ENCODE data around the gene FAM174C. TPM values are rescaled to one million over a fixed set of nuclear protein-coding genes. Genes with fewer than 3 reads are reported as not detected.

FAM174C gene
- 10 to 100 TPM; 14.2 to 42.2 (median 21.8) TPM for total RNA-seq

DNA sequence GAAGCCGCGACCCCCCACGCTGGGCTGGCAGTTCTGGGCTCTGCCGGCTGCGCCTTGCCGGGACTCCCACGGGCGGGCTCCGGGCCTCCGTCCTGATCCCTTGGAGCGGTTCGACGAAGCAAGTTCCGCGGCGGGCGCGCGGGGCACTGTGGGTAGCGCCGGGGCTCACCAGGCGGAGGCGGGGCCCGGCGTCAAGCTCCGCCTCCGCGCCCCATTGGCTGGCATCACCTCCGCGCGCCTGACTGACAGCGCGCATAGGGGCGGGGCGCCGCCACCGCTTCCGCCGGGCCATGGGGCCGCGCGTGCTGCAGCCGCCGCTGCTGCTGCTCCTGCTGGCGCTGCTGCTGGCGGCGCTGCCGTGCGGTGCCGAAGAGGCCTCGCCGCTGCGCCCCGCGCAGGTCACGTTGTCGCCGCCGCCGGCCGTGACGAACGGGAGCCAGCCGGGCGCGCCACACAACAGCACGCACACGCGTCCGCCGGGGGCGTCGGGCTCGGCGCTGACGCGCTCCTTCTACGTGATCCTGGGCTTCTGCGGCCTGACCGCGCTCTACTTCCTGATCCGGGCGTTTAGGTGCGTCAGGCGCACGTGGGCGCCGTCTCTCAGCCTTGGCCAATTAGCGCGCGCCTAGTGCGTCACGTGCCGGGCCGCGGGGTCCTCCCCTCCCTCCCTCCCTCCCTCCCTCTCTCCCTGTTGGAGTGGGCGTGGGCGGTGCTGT lies at the start of gene FAM174C:
FAM174C (plus strand) TSS at position 271 of the 716 bp plus-strand sequence; CDS start at position 291, 20 bp downstream.
- ATAC-seq: peak; percentile 92
- peak within 1 kb of the TSS; percentile 71 to 100 (median 96) for H3K27ac ChIP-seq
- peak within 1 kb of the TSS; percentile 35 to 72 for H3K4me3 ChIP-seq
- H3K27me3 ChIP-seq: no peaks in the 10 kb centered on the region
- peak; percentile 70 for TF ChIP-seq POLR2AphosphoS5 (IDR thresholded peaks at IDR 0.05)
- TF ChIP-seq, protein P1, sequence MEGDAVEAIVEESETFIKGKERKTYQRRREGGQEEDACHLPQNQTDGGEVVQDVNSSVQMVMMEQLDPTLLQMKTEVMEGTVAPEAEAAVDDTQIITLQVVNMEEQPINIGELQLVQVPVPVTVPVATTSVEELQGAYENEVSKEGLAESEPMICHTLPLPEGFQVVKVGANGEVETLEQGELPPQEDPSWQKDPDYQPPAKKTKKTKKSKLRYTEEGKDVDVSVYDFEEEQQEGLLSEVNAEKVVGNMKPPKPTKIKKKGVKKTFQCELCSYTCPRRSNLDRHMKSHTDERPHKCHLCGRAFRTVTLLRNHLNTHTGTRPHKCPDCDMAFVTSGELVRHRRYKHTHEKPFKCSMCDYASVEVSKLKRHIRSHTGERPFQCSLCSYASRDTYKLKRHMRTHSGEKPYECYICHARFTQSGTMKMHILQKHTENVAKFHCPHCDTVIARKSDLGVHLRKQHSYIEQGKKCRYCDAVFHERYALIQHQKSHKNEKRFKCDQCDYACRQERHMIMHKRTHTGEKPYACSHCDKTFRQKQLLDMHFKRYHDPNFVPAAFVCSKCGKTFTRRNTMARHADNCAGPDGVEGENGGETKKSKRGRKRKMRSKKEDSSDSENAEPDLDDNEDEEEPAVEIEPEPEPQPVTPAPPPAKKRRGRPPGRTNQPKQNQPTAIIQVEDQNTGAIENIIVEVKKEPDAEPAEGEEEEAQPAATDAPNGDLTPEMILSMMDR (IDR thresholded peaks at IDR 0.05): peak in 2 of 4 experiments; percentile 25 to 34
- TF ChIP-seq POLR2A (IDR thresholded peaks at IDR 0.05): peak; percentile 60 to 77
- no peak for TF ChIP-seq EP300 (IDR thresholded peaks at IDR 0.05)
- WGBS, 2 donors (ENCODE audit: low coverage in 1 of 2): no CpG with 5 or more reads among the region's 98 CpGs
- no peaks in the 10 kb centered on the region for H3K9me3 ChIP-seq
- H3K4me1 ChIP-seq: peaks cover 3 to 75% (median 53%) of the 10 kb centered on the region in 3 donors
- peaks cover 0 to 73% of the 10 kb centered on the region in 2 donors for H3K36me3 ChIP-seq

DNA sequence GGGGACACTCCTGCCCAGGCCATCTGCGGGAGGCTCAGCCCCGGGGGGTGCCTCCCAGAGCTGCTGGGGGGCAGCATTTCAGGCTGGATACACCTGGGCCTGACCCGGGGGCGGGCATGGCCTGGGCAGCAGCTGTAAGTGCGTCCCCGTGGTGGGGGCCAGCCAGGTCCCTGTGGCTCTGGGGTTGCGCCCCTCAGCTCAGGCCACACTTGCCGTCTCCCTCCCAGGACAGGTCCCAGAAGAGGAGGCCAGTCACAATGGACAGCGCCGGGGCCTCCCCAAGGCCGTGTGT lies 49.2 kb upstream of the FAM174C start:
- Histone ChIP-seq H3K27me3 (no peaks in the 10 kb centered on the region), H3K36me3 (peaks cover 0 to 72% of the 10 kb centered on the region in 2 donors), H3K9me3 (no peaks in the 10 kb centered on the region), H3K4me1 (peaks cover 0 to 26% (median 8%) of the 10 kb centered on the region in 3 donors), H3K27ac (no peak overlapping the region), H3K4me3 (no peak overlapping the region)
- ATAC-seq: no peak
- no CpG with 5 or more reads among the region's 11 CpGs for WGBS, 2 donors (ENCODE audit: low coverage in 1 of 2)
- TF ChIP-seq, protein P1 (IDR thresholded peaks at IDR 0.05): no peak
- no peak for TF ChIP-seq EP300 (IDR thresholded peaks at IDR 0.05)
- TF ChIP-seq POLR2A (IDR thresholded peaks at IDR 0.05): no peak
- no peak for TF ChIP-seq POLR2AphosphoS5 (IDR thresholded peaks at IDR 0.05)

DNA sequence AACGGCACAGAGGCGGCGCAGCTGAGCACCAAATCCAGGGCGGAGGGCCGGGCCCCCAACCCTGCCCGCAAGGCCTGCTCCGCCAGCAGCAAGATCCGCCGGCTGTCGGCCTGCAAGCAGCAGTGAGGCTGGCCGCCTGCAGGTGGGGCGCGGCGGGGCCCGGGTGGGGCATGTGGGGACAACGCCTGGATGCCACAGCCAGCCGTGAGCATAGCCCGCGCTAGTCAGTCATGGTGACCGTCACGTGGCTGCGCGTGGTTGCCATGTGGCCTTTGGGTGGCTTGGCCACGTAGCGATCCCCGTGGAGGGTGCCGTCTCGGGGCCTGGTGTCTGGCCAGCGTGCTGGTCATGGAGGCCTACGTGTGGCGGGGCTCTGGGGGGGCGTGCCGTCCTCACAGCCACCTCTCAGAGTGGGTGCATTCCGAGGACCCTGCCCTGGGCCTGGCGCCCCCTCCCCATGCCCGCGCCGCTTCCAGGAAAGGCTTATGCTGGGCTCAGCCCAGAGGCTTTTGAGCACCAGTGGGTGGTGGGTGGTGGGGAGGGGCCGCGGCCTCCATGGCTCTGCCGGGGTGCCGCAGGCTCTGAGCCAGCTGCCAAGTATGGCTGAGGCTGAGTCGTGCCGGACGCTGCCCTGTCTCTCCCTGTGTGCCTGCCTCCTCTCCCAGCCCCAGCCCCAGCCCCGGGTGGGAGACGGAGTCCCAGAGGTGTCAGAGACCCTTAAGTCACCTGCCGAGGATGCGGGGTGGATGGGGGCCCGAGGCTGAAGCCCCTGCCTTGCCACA lies 48.6 kb upstream of the FAM174C start:
- no peak overlapping the region for H3K27ac ChIP-seq

DNA sequence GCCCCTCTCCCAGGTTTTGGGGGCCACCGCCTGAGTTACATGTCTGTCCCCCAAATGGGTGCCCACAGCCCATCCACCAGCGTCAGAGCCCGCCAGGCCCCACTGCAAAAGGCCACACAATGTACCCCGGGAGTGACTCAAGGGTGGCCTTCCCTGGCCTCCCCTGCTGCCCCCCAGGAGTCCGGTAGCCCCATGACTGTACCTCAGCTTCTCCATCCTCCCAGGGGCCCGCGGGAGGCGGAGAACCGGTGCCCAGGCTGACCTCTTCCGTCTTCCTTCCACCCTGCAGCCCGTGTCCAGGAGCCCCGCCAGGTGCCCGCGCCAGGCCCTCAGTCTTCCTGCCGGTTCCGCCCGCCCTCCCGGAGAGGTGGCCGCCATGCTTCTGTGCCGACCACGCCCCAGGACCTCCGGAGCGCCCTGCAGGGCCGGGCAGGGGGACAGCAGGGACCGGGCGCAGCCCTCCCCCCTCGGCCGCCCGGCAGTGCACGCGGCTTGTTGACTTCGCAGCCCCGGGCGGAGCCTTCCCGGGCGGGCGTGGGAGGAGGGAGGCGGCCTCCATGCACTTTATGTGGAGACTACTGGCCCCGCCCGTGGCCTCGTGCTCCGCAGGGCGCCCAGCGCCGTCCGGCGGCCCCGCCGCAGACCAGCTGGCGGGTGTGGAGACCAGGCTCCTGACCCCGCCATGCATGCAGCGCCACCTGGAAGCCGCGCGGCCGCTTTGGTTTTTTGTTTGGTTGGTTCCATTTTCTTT lies 47.9 kb upstream of the FAM174C start:
- peaks cover 0 to 22% (median 2%) of the 10 kb centered on the region in 3 donors for H3K4me1 ChIP-seq
- no peaks in the 10 kb centered on the region for H3K27me3 ChIP-seq
- no CpG with 5 or more reads among the region's 56 CpGs for WGBS, 2 donors (ENCODE audit: low coverage in 1 of 2)
- H3K27ac ChIP-seq: no peak overlapping the region
- no peaks in the 10 kb centered on the region for H3K9me3 ChIP-seq
- H3K4me3 ChIP-seq: no peak overlapping the region
- TF ChIP-seq POLR2AphosphoS5 (IDR thresholded peaks at IDR 0.05) (no peak), EP300 (IDR thresholded peaks at IDR 0.05) (no peak), POLR2A (IDR thresholded peaks at IDR 0.05) (no peak)
- TF ChIP-seq, protein P1 (IDR thresholded peaks at IDR 0.05): no peak
- H3K36me3 ChIP-seq: peaks cover 0 to 59% of the 10 kb centered on the region in 2 donors
- no peak for ATAC-seq

More for the DNA sequence above, 48.6 kb upstream of the FAM174C start:
- no peak overlapping the region for H3K4me3 ChIP-seq
- peaks cover 0 to 67% of the 10 kb centered on the region in 2 donors for H3K36me3 ChIP-seq
- no peaks in the 10 kb centered on the region for H3K27me3 ChIP-seq
- no peak for ATAC-seq
- TF ChIP-seq EP300 (IDR thresholded peaks at IDR 0.05): no peak
- TF ChIP-seq, protein P1 (IDR thresholded peaks at IDR 0.05): no peak
- TF ChIP-seq POLR2AphosphoS5 (IDR thresholded peaks at IDR 0.05): no peak
- no peak for TF ChIP-seq POLR2A (IDR thresholded peaks at IDR 0.05)
- WGBS, 2 donors (ENCODE audit: low coverage in 1 of 2): no CpG with 5 or more reads among the region's 50 CpGs
- H3K9me3 ChIP-seq: no peaks in the 10 kb centered on the region
- H3K4me1 ChIP-seq: peaks cover 0 to 22% (median 3%) of the 10 kb centered on the region in 3 donors
